IPS DF 19.7 (cell line): ENCODE results near the gene CARMIL3.

Experiments
- DNase-seq: peaks from one replicate; pipeline ENCODE4 v3.0.0-alpha.2; 2013; ENCODE audit warnings: low read depth, low spot score

Gene CARMIL3

DNA sequence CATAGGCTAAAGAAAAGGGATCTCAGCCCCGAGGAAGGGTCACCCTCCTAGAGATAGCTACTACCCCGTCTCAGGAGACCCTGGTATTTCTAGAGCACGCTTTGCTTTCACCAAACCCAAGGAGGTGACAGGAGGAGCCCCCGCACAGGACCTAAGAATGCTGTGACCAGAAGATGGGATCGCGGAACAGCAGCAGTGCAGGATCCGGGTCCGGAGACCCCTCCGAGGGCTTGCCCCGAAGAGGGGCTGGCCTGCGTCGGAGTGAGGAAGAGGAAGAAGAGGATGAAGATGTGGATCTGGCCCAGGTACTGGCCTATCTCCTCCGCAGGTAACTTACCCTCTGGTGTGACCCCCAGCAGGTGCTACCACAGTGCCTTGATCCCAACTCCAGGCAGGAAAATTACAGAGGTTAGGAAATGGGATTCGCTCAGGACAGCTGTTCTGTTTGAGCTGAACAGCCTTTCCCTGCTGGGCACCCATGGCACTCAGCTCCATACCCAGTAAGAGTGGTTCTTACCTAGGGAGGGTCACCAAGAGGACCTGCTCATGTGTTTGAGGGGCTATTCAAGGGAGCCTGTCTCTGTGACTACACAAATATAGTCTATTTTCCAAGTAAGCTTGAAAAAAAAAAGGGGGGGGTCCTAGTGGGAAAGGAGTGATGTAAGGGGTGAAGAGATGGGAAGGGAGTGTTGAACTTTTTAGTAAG is 63.8 kb downstream of the CARMIL3 start:
- DNase-seq, result no peak

DNA sequence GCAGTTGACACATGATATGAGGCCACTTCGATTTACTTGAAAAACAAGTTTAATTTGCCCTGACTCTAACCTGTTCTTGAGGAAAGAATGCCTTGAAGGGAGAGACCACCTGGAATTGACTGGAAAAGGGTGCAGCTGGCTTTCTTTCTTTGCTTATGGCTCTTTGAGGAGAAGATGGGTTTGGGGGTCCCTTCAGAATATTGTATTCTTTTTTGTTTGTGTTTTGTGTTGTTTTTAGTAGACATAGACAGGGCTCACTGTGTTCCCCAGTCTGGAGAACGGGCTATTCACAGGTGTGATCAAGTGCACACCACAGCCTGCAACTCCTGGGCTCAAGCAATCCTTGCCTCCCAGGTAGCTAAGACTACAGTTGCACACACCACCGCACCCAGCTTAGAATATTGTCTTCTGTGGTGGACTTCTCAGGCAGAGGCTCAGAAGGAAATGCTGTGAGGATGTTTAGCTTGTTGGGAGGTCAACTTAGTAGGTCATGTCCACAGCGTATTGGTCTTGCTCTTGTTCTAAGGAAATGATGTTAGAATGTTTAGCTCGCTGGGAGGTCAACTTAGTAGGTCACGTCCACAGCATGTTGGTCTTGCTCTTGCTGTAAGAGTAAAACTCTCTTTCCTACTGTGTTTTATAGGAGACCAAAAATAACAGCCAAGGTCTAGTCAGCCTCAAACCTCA is 64.5 kb downstream of the CARMIL3 start:
- no peak for DNase-seq

DNA sequence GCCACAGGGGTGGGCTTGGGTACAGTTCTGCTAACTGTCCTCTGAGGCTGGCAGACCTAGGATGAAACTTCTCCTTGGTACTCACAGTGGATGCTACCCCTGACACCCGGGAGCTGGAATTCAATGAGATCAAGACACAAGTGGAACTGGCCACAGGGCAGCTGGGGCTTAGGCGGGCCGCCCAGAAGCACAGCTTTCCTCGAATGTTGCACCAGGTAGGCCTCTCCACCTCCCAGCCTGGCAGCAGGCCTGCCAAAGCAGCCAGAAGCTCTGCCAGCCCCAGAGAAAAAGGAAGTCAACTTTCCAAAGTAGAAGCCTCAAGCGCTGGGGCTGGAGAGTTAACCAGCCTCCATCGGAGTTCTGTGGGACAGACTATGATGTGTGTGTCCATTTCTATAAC is 65.4 kb downstream of the CARMIL3 start:
- DNase-seq, result no peak
